Panc1 (cell line): ENCODE data around the gene ESR2. TPM values are rescaled to one million over a fixed set of nuclear protein-coding genes. Genes with fewer than 3 reads are reported as not detected.

ENCODE experiments used
- ATAC-seq: fragments of 200-7000 bp; cut with Tn5 transposase; 2 replicates; pipeline ENCODE4 v1.9.1; 2020; ENCODE audit warnings: mild to moderate bottlenecking, moderate library complexity
- BruUV-seq: library from RNA; stranded (reverse); fragments of 400-500 nt; replicated peaks from 2 replicates; lab custom pipeline; 2021; lab: Mats Ljungman, UMichigan
- CTCF ChIA-PET: fragments of 300-600 bp; sonication (Branson Sonifier 250); formaldehyde crosslinking; loops from one replicate; lab custom pipeline; 2022; ENCODE audit warnings: antibody characterized with exemption; lab: Charles Lee
- POLR2A ChIA-PET: fragments of 300-600 bp; sonication (Branson Sonifier 250); formaldehyde crosslinking; loops from one replicate; lab custom pipeline; 2022; ENCODE audit warnings: antibody characterized with exemption; lab: Charles Lee
- DNase-seq: peaks from one replicate; pipeline ENCODE4 v3.0.0-alpha.2; 2010; ENCODE audit warnings: low read depth, low spot score
- H3K27ac ChIP-seq: 2 replicates; pipeline ENCODE4 v1.5.1; 2011; ENCODE audit warnings: mild to moderate bottlenecking, low read length, inconsistent platforms
- H3K27me3 ChIP-seq: fragments of 200-500 bp; sonication (Bioruptor generic); 2 replicates; pipeline ENCODE4 v1.6.0; 2014; ENCODE audit warnings: low read length, inconsistent platforms; ENCODE audit not compliant: control insufficient read depth, insufficient read depth
- H3K36me3 ChIP-seq: fragments of 200-500 bp; sonication (Bioruptor generic); 2 replicates; pipeline ENCODE4 v1.5.1; 2014; ENCODE audit warnings: inconsistent platforms, mild to moderate bottlenecking, low read length, moderate library complexity; ENCODE audit not compliant: control insufficient read depth, insufficient read depth
- H3K4me1 ChIP-seq: 2 replicates; pipeline ENCODE4 v1.5.1; 2011; ENCODE audit warnings: inconsistent platforms, mild to moderate bottlenecking, low read length, moderate library complexity; ENCODE audit not compliant: control insufficient read depth, insufficient read depth
- H3K4me3 ChIP-seq, 2 experiments: 2 replicates each; pipeline ENCODE4 v1.5.1; 2011 to 2012; ENCODE audit warnings: low read depth in 2 of 2, low read length in 2 of 2, mild to moderate bottlenecking in 2 of 2, inconsistent platforms in 1 of 2, moderate library complexity in 1 of 2
- H3K9me3 ChIP-seq: fragments of 200-500 bp; sonication (Bioruptor generic); 2 replicates; pipeline ENCODE4 v1.5.1; 2014; ENCODE audit warnings: low read depth, mild to moderate bottlenecking, inconsistent platforms, low read length, moderate library complexity; ENCODE audit not compliant: control insufficient read depth, insufficient read depth
- POLR2AphosphoS5 ChIP-seq: IDR thresholded peaks from 2 replicates; pipeline ENCODE4 v1.6.1; 2012; ENCODE audit warnings: mild to moderate bottlenecking, low read depth, low read length, moderate library complexity
- SIN3A ChIP-seq: IDR thresholded peaks from 2 replicates; pipeline ENCODE4 v1.6.1; 2012; ENCODE audit warnings: low read depth, mild to moderate bottlenecking, low read length, moderate library complexity, borderline replicate concordance; ENCODE audit not compliant: insufficient read depth
- TCF7L2 ChIP-seq: IDR thresholded peaks from 2 replicates; pipeline ENCODE4 v1.6.1; 2011; ENCODE audit warnings: mild to moderate bottlenecking, low read depth, low read length, inconsistent platforms
- in situ Hi-C: cut with HindIII; loops from 2 replicates; pipeline ENCODE4 v1.10.0; 2016; ENCODE audit warnings: low sequenced_read_pairs, low pct_unique_long_range_greater_than_20kb
- intact Hi-C: fragments of 100-400 bp; cut with micrococcal nuclease; formaldehyde crosslinking; loops from one replicate; pipeline ENCODE4 v1.10.0; 2022; ENCODE audit not compliant: unreplicated experiment
- total RNA-seq: library from RNA; stranded (reverse); gene quantifications from one replicate; pipeline ENCODE4 v1.2.1, GENCODE V29; 2021; ENCODE audit not compliant: unreplicated experiment
- TF ChIP-seq, protein P1 (sequence below), 2 experiments: IDR thresholded peaks; 2 replicates each; pipeline ENCODE4 v1.6.1; 2011 to 2012; ENCODE audit warnings: low read depth in 2 of 2, control low read depth in 1 of 2, low read length in 1 of 2, mild to moderate bottlenecking in 1 of 2, moderate library complexity in 1 of 2; ENCODE audit not compliant: insufficient read depth in 1 of 2
- TF ChIP-seq, protein P2 (sequence below): fragments of 450-650 bp; IDR thresholded peaks from 2 replicates; pipeline ENCODE4 v1.5.1; 2017; ENCODE audit warnings: mild to moderate bottlenecking

Gene ESR2
- total RNA-seq, 1 experiment from 2014 or later: not detected

DNA sequence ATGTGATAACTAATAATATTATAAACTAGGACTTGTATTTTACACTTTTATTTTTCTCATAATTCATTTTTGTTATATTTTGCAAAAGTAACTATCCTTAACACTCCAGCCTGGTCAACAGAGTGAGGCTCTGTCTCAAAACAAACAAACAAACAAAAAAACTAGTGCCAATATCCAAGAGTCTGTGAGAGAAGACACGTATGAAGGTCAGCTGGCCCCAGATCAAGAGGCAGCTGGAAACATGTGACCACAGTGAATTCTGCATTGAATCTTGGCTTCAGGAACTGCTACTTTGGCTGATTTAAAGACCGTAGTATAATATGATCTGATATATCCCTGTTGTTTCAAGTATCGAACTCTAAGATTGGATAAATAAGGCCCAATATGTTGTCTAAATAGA lies 47.0 kb downstream of the ESR2 start:
- Histone ChIP-seq H3K4me1 (no peaks in the 10 kb centered on the region), H3K4me3 (no peak overlapping the region), H3K36me3 (no peaks in the 10 kb centered on the region), H3K27me3 (no peaks in the 10 kb centered on the region), H3K9me3 (no peaks in the 10 kb centered on the region), H3K27ac (no peak overlapping the region)
- BruUV-seq: no TSS peak
- ChIA-PET POLR2A (no interaction called here), CTCF (no interaction called here)
- in situ Hi-C loops: no loop called here
- no peak for DNase-seq
- no peak for TF ChIP-seq TCF7L2
- TF ChIP-seq, protein P1, sequence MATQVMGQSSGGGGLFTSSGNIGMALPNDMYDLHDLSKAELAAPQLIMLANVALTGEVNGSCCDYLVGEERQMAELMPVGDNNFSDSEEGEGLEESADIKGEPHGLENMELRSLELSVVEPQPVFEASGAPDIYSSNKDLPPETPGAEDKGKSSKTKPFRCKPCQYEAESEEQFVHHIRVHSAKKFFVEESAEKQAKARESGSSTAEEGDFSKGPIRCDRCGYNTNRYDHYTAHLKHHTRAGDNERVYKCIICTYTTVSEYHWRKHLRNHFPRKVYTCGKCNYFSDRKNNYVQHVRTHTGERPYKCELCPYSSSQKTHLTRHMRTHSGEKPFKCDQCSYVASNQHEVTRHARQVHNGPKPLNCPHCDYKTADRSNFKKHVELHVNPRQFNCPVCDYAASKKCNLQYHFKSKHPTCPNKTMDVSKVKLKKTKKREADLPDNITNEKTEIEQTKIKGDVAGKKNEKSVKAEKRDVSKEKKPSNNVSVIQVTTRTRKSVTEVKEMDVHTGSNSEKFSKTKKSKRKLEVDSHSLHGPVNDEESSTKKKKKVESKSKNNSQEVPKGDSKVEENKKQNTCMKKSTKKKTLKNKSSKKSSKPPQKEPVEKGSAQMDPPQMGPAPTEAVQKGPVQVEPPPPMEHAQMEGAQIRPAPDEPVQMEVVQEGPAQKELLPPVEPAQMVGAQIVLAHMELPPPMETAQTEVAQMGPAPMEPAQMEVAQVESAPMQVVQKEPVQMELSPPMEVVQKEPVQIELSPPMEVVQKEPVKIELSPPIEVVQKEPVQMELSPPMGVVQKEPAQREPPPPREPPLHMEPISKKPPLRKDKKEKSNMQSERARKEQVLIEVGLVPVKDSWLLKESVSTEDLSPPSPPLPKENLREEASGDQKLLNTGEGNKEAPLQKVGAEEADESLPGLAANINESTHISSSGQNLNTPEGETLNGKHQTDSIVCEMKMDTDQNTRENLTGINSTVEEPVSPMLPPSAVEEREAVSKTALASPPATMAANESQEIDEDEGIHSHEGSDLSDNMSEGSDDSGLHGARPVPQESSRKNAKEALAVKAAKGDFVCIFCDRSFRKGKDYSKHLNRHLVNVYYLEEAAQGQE (IDR thresholded peaks at IDR 0.05; ENCODE audit: insufficient read depth in 1 of 2, low read depth in 2 of 2, low read length in 1 of 2): no peak
- TF ChIP-seq POLR2AphosphoS5: no peak
- TF ChIP-seq, protein P2, sequence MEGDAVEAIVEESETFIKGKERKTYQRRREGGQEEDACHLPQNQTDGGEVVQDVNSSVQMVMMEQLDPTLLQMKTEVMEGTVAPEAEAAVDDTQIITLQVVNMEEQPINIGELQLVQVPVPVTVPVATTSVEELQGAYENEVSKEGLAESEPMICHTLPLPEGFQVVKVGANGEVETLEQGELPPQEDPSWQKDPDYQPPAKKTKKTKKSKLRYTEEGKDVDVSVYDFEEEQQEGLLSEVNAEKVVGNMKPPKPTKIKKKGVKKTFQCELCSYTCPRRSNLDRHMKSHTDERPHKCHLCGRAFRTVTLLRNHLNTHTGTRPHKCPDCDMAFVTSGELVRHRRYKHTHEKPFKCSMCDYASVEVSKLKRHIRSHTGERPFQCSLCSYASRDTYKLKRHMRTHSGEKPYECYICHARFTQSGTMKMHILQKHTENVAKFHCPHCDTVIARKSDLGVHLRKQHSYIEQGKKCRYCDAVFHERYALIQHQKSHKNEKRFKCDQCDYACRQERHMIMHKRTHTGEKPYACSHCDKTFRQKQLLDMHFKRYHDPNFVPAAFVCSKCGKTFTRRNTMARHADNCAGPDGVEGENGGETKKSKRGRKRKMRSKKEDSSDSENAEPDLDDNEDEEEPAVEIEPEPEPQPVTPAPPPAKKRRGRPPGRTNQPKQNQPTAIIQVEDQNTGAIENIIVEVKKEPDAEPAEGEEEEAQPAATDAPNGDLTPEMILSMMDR: no peak
- no peak for TF ChIP-seq SIN3A
- intact Hi-C loops: no loop called here
- no peak for ATAC-seq

DNA sequence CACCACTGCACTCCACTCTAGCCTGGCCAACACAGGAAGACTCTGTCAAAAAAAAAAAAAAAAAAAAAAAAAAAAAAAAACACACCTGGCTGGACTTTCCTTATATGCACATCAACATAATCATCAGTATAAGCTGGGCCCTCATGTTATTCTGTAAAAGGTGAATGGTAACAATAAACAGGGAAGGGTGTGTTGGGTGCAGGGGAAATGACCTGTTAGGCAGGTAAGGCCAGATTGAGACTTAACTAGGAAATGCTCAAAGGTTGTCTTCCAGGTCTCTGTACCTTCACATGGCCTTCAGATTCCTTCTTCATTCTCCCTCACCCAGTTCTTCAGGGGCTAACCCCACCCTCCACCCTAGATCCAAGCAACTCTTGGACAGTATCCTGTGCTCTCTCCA lies 47.5 kb downstream of the ESR2 start:
- no peaks in the 10 kb centered on the region for H3K9me3 ChIP-seq
- no peak overlapping the region for H3K4me3 ChIP-seq
- ATAC-seq (no peak), DNase-seq (no peak)
- POLR2A ChIA-PET: no interaction called here
- intact Hi-C loops (no loop called here), in situ Hi-C loops (no loop called here)
- TF ChIP-seq, protein P1 (IDR thresholded peaks at IDR 0.05; ENCODE audit: insufficient read depth in 1 of 2, low read depth in 2 of 2, low read length in 1 of 2): no peak
- TF ChIP-seq TCF7L2: no peak
- TF ChIP-seq, protein P2: no peak
- TF ChIP-seq POLR2AphosphoS5: no peak
- CTCF ChIA-PET: no interaction called here
- no peaks in the 10 kb centered on the region for H3K36me3 ChIP-seq
- BruUV-seq: no TSS peak
- no peaks in the 10 kb centered on the region for H3K4me1 ChIP-seq
- no peaks in the 10 kb centered on the region for H3K27me3 ChIP-seq
- H3K27ac ChIP-seq: no peak overlapping the region
